Heart left ventricle (tissue), 13 donors: ENCODE results near the gene ATXN7L1.

Experiments
- CTCF ChIP-seq, 12 donors: fragments of 200-600 bp; sonication (generic) in 4 of 12; IDR thresholded peaks; one replicate each; pipeline versions ENCODE4 v1.5.0 to v1.8.0; 2018 to 2022; ENCODE audit warnings: antibody characterized with exemption in 12 of 12, mild to moderate bottlenecking in 5 of 12
- POLR2A ChIP-seq, 2 donors: fragments of 450-650 bp; IDR thresholded peaks; one replicate each; pipeline ENCODE4 v1.6.1; 2017; ENCODE audit warnings: antibody characterized with exemption in 2 of 2, mild to moderate bottlenecking in 2 of 2, moderate library complexity in 2 of 2
- donor health status: ischemic (EF 13 %, LVEDD 7.1; RV severe dilation, severe dysfunction).
- donor health status: DM: no; HTN: yes; CAD: no.
- donor health status: DM: no; HTN: no; CAD: no.
- donor health status: ischemic (EF 25% LVEDD 6.9; RV normal size, moderate dysfunction).
- donor health status: ischemic (EF 25% LVEDD 5.7; RV mildly dilated, moderate dysfunction).
- donor health status: ischemic (EF 35%, LVEDD 5.7; RV mildly dilated, moderate dysfunction).
- donor health status: nonischemic (EF 11% LVEDD 7.7; RV severe dilation, severe dysfunction).
- donor health status: DM: yes; HTN: yes; CAD: no.
- donor health status: PGD.
- donor health status: ischemic (EF 29% LVEDD 5.4; RV normal size, mild dysfunction).
- donor health status: nonischemic (EF 23%, LVEDD 6.1; RV moderate dilation, normal function).

DNA sequence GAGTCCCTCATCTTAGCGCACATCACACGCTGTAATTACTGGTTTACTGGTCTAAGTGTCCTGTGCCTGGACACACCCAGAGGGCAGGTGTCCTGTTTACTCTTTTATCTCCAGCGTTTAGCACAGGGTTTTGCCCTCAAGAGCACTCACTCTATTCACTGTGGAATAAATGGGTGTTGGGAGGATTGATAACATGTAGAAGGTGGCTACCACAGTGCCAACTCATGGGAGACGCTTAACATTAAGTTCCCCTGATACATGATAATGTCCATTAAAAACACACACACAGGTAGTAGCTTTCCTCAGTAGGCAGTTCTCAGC, 199.0 kb downstream of the ATXN7L1 start:
- TF ChIP-seq POLR2A (IDR thresholded peaks at IDR 0.05) (no peak), CTCF (IDR thresholded peaks at IDR 0.05) (no peak)
